ENCODE data around the gene TNS1. TPM values are rescaled to one million over a fixed set of nuclear protein-coding genes. Genes with fewer than 3 reads are reported as not detected.

The TNS1 gene
- polyA plus RNA-seq, 3 donors = 0.26 to 1.6 (median 1.5) TPM

DNA sequence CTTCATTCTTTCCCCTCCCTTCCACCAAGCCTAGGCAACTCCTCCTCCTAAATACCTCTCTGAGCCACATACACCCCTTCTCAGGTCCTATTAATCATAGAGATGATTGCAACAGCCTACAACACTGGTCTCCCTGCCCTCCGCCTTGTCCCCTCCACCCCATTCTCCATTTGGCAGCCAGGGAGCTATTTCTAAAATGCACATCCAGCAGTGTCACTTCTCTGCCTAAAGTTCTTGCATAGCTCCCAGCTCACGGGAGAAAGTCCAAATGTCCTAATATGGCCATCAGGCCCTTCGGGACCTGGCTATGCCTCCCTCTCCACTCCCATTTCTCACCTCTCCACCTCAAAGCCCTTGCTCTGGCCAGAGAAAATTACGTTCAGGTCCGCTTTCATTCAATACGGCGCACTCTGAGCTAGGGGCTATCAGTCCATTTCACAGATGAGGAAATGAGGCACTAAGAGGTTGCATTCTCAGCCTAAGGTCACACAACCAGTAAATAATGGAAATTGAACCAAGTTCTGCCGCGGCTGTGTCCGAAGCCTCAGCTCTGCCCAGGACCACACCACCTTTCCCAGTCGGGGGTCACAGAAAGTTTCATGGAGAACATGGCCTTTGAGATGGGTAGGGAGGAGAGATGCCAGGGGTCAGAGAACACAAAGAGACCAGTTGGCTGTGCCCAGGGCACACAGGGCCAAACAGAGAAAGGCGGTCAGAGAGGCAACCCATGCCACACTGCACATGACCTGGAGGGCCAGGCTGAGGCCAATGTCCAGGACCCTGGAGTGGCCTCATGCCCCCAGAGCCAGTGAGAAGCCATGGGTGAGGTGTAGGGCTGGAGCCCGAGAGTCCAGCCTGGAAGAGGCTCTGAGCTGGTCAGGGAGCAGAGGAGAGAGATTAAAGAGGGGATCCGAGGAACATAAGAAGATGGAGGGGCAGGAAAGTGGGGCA is 72.8 kb downstream of the TNS1 start:
- no peaks in the 10 kb centered on the region for H3K36me3 ChIP-seq (replicated peaks in 1 of 2; ENCODE audit: control insufficient read depth in 1 of 2, insufficient read depth in 2 of 2, low read length in 2 of 2)
- 83% methylated on average over 8 of the region's 14 CpGs for WGBS (ENCODE audit: insufficient coverage)
- no peaks in the 10 kb centered on the region for H3K27me3 ChIP-seq (ENCODE audit: control insufficient read depth in 2 of 2, insufficient read depth in 2 of 2, low read length in 2 of 2)
- no peak overlapping the region for H2AFZ ChIP-seq (ENCODE audit: insufficient read depth, low read depth, low read length, poor library complexity, severe bottlenecking)
- H3K4me1 ChIP-seq (ENCODE audit: control insufficient read depth in 1 of 2, insufficient read depth in 2 of 2, low read length in 2 of 2) = peaks cover 41 to 53% of the 10 kb centered on the region in 2 donors
- H3K79me2 ChIP-seq (ENCODE audit: insufficient read depth, low read length) = no peaks in the 10 kb centered on the region
- H3K9me3 Mint-ChIP-seq = peaks cover 0 to 5% (median 0%) of the 10 kb centered on the region in 7 donors
- DNase-seq = peak in 2 of 3 donors; percentile 36 to 39
- peaks cover 5 to 9% (median 7%) of the 10 kb centered on the region in 3 donors for H3K27me3 Mint-ChIP-seq (ENCODE audit: low read depth in 3 of 3)
- H3K4me3 ChIP-seq (replicated peaks in 1 of 3; ENCODE audit: low read depth in 2 of 3, low read length in 3 of 3) = no peak overlapping the region
- TF ChIP-seq, protein P1, sequence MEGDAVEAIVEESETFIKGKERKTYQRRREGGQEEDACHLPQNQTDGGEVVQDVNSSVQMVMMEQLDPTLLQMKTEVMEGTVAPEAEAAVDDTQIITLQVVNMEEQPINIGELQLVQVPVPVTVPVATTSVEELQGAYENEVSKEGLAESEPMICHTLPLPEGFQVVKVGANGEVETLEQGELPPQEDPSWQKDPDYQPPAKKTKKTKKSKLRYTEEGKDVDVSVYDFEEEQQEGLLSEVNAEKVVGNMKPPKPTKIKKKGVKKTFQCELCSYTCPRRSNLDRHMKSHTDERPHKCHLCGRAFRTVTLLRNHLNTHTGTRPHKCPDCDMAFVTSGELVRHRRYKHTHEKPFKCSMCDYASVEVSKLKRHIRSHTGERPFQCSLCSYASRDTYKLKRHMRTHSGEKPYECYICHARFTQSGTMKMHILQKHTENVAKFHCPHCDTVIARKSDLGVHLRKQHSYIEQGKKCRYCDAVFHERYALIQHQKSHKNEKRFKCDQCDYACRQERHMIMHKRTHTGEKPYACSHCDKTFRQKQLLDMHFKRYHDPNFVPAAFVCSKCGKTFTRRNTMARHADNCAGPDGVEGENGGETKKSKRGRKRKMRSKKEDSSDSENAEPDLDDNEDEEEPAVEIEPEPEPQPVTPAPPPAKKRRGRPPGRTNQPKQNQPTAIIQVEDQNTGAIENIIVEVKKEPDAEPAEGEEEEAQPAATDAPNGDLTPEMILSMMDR (IDR thresholded peaks at IDR 0.05) = no peak
- H4K20me1 ChIP-seq (ENCODE audit: insufficient read depth, low read length) = no peaks in the 10 kb centered on the region
- H3K4me3 Mint-ChIP-seq = no peak overlapping the region
- peak overlapping the region in 4 of 7 donors; percentile 40 to 80 (median 68) for H3K27ac Mint-ChIP-seq
- no peak overlapping the region for H3K9ac ChIP-seq (ENCODE audit: insufficient read depth, low read length, poor library complexity, severe bottlenecking)
- H3K27ac ChIP-seq (ENCODE audit: low read depth in 1 of 2, low read length in 2 of 2) = no peak overlapping the region
- H3K36me3 Mint-ChIP-seq = peaks cover 0 to 24% of the 10 kb centered on the region in 2 donors
- no peak overlapping the region for H3K4me2 ChIP-seq (replicated peaks; ENCODE audit: extremely low read depth, low read length, poor library complexity, severe bottlenecking)
- intact Hi-C loops (cut with micrococcal nuclease) = loop anchor here in 1 of 2 donors (5.0 kb wide), 1 partner anchor 33 kb away; no protein-coding TSS in a partner anchor
- H3K4me1 Mint-ChIP-seq = peaks cover 64% of the 10 kb centered on the region
- H3K9me3 ChIP-seq (replicated peaks in 1 of 2; ENCODE audit: control insufficient read depth in 1 of 2, insufficient read depth in 1 of 2, low read length in 2 of 2) = no peaks in the 10 kb centered on the region

DNA sequence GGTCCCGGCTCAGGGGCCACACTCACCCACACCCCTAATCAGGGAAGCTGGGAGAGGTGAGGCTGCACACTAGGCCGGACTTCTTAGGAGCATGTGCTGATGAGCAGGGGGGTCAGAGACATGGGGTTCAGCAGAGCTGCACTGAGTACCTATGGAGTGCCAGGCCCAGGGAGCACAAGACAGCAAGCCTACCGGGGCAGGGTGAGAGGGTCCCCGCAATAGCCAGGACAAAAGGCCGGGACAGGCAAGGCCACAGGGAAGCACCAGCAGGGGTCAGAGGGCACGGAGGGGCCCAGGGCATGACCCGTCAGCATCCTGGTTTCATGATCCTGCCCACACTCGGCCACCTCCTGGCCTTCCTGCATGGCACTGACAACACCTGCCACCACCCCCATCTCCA is 73.5 kb downstream of the TNS1 start:
- Mint-ChIP-seq H3K27me3 (ENCODE audit: low read depth in 3 of 3) (peaks cover 5 to 9% (median 7%) of the 10 kb centered on the region in 3 donors), H3K36me3 (peaks cover 0 to 25% of the 10 kb centered on the region in 2 donors), H3K27ac (peak overlapping the region in 4 of 7 donors; percentile 78 to 86 (median 80)), H3K9me3 (peaks cover 0 to 5% (median 0%) of the 10 kb centered on the region in 7 donors), H3K4me1 (peaks cover 56% of the 10 kb centered on the region), H3K4me3 (no peak overlapping the region)
- H3K27ac ChIP-seq (ENCODE audit: low read depth in 1 of 2, low read length in 2 of 2) = peak overlapping the region in 1 of 2 donors; percentile 74
- H3K79me2 ChIP-seq (ENCODE audit: insufficient read depth, low read length) = no peaks in the 10 kb centered on the region
- TF ChIP-seq, protein P1 (IDR thresholded peaks at IDR 0.05) = no peak
- H3K9ac ChIP-seq (ENCODE audit: insufficient read depth, low read length, poor library complexity, severe bottlenecking) = peak overlapping the region; percentile 58
- intact Hi-C loops (cut with micrococcal nuclease) = no loop called here
- WGBS (ENCODE audit: insufficient coverage) = 87% methylated on average over 6 of the region's 8 CpGs
- H3K9me3 ChIP-seq (replicated peaks in 1 of 2; ENCODE audit: control insufficient read depth in 1 of 2, insufficient read depth in 1 of 2, low read length in 2 of 2) = no peaks in the 10 kb centered on the region
- no peaks in the 10 kb centered on the region for H3K27me3 ChIP-seq (ENCODE audit: control insufficient read depth in 2 of 2, insufficient read depth in 2 of 2, low read length in 2 of 2)
- no peaks in the 10 kb centered on the region for H3K36me3 ChIP-seq (replicated peaks in 1 of 2; ENCODE audit: control insufficient read depth in 1 of 2, insufficient read depth in 2 of 2, low read length in 2 of 2)
- H3K4me1 ChIP-seq (ENCODE audit: control insufficient read depth in 1 of 2, insufficient read depth in 2 of 2, low read length in 2 of 2) = peaks cover 33 to 45% of the 10 kb centered on the region in 2 donors
- no peaks in the 10 kb centered on the region for H4K20me1 ChIP-seq (ENCODE audit: insufficient read depth, low read length)
- no peak overlapping the region for H3K4me3 ChIP-seq (replicated peaks in 1 of 3; ENCODE audit: low read depth in 2 of 3, low read length in 3 of 3)
- H3K4me2 ChIP-seq (replicated peaks; ENCODE audit: extremely low read depth, low read length, poor library complexity, severe bottlenecking) = no peak overlapping the region
- no peak for DNase-seq
- no peak overlapping the region for H2AFZ ChIP-seq (ENCODE audit: insufficient read depth, low read depth, low read length, poor library complexity, severe bottlenecking)

Measured in CD14-positive monocyte (primary cell).